GM21367 (cell line): ENCODE results near the gene PHOX2A.

Experiments
- ATAC-seq: cut with Tn5 transposase; IDR thresholded peaks from one replicate; pipeline ENCODE4 v1.9.1; 2021; ENCODE audit not compliant: unreplicated experiment

The PHOX2A gene

GRCh38 chr11:72234920-72235319 is 9.1 kb downstream of the PHOX2A start:
- ATAC-seq = no peak

GRCh38 chr11:72234514-72234830 is 9.5 kb downstream of the PHOX2A start:
- ATAC-seq = no peak

- ATAC-seq = no peak
Measured at GRCh38 chr11:72233773-72234513, 10.0 kb downstream of the PHOX2A start.

GRCh38 chr11:72233056-72233772 is 10.8 kb downstream of the PHOX2A start:
- no peak for ATAC-seq

- ATAC-seq = no peak
Measured at GRCh38 chr11:72232260-72233055, 11.5 kb downstream of the PHOX2A start.

GRCh38 chr11:72231396-72232259 is 12.3 kb downstream of the PHOX2A start:
- ATAC-seq = no peak

- no peak for ATAC-seq
Measured at GRCh38 chr11:72230764-72231365, 13.1 kb downstream of the PHOX2A start.

GRCh38 chr11:72229925-72230763 is 13.8 kb downstream of the PHOX2A start:
- no peak for ATAC-seq

GRCh38 chr11:72229336-72229924 is 14.5 kb downstream of the PHOX2A start:
- ATAC-seq = no peak

GRCh38 chr11:72228844-72229231 is 15.1 kb downstream of the PHOX2A start:
- no peak for ATAC-seq

- ATAC-seq = no peak
Measured at GRCh38 chr11:72228229-72228843, 15.6 kb downstream of the PHOX2A start.

- no peak for ATAC-seq
Measured at GRCh38 chr11:72227316-72228228, 16.4 kb downstream of the PHOX2A start.

GRCh38 chr11:72226701-72227100 is 17.3 kb downstream of the PHOX2A start:
- ATAC-seq = no peak

GRCh38 chr11:72225411-72225951 is 18.5 kb downstream of the PHOX2A start:
- no peak for ATAC-seq

GRCh38 chr11:72224564-72225410 is 19.2 kb downstream of the PHOX2A start, which contains the start of gene INPPL1:
INPPL1 (plus strand) TSS chr11:72224767; CDS start chr11:72224985, 218 bp downstream.
- no peak for ATAC-seq
